K562 (cell line): ENCODE measurements around the gene KNL1. TPM values are rescaled to one million over a fixed set of nuclear protein-coding genes. Genes with fewer than 3 reads are reported as not detected.

Source experiments
- ATAC-seq: fragments of 200-7000 bp; cut with Tn5 transposase; 3 replicates; pipeline ENCODE4 v1.9.1; 2020; ENCODE audit warnings: moderate library complexity
- Bru-seq: library from RNA; stranded (reverse); fragments of 400-500 nt; gene quantifications from one replicate; lab custom pipeline; 2021; lab: Mats Ljungman, UMichigan
- BruChase-seq, 2 experiments: library from RNA; stranded (reverse); fragments of 400-500 nt; gene quantifications; one replicate each; lab custom pipeline; 2021; lab: Mats Ljungman, UMichigan
- BruUV-seq: library from RNA; stranded (reverse); fragments of 400-500 nt; replicated peaks from 2 replicates; lab custom pipeline; 2021; lab: Mats Ljungman, UMichigan
- CTCF ChIA-PET: fragments of 300-600 bp; formaldehyde crosslinking; extraction: SDS; loops from one replicate; lab custom pipeline; 2021; ENCODE audit warnings: low intra/inter-chr PET ratio; lab: Yijun Ruan, JAX
- POLR2A ChIA-PET: fragments of 300-600, 350-650 bp; sonication (Branson Sonifier 250); formaldehyde crosslinking; extraction: SDS; loops from one replicate; lab custom pipeline; 2021; ENCODE audit warnings: antibody characterized with exemption, inconsistent platforms; lab: Yijun Ruan, JAX
- DNase-seq, 4 experiments: peaks; one replicate each; pipeline versions ENCODE4 v3.0.0 to v3.0.0-alpha.2; 2011 to 2018; ENCODE audit warnings: low spot score in 3 of 4, mixed read lengths in 3 of 4; ENCODE audit errors: extremely low read depth in 1 of 4
- FAIRE-seq: peaks from 2 replicates; lab custom pipeline; 2011; peaks lifted over from hg19 to GRCh38; lab: Jason Lieb, UNC
- H2AFZ ChIP-seq: 2 replicates; pipeline ENCODE4 v1.6.0; 2011; ENCODE audit warnings: low read depth, low read length, control low read depth, inconsistent platforms
- H3K27ac ChIP-seq: fragments of 200-600 bp; 3 replicates; pipeline ENCODE4 v1.8.0; 2011; ENCODE audit warnings: low read depth, mild to moderate bottlenecking, control low read depth, inconsistent platforms, low read length, moderate library complexity, mixed read lengths; ENCODE audit errors: extremely low read depth
- H3K27me3 ChIP-seq, 2 experiments: fragments of 300-600 bp in 1 of 2; 2 replicates in 1 of 2; 3 replicates in 1 of 2; pipeline versions ENCODE4 v1.6.0 to v1.8.0; 2011; ENCODE audit warnings: inconsistent platforms in 2 of 2, low read length in 2 of 2, mild to moderate bottlenecking in 1 of 2, mixed read lengths in 1 of 2, moderate library complexity in 1 of 2; ENCODE audit not compliant: control insufficient read depth in 2 of 2, insufficient read depth in 2 of 2
- H3K36me3 ChIP-seq: fragments of 300-600 bp; 3 replicates; pipeline ENCODE4 v1.8.0; 2011; ENCODE audit warnings: mild to moderate bottlenecking, low read length, inconsistent platforms; ENCODE audit not compliant: control insufficient read depth, insufficient read depth
- H3K4me1 ChIP-seq, 2 experiments: fragments of 200-600 bp in 1 of 2; replicated peaks in 1 of 2; 2 replicates in 1 of 2; 3 replicates in 1 of 2; pipeline versions ENCODE4 v1.5.1 to v1.8.0; 2011; ENCODE audit warnings: inconsistent platforms in 2 of 2, low read length in 2 of 2, mild to moderate bottlenecking in 1 of 2, mixed read lengths in 1 of 2, moderate library complexity in 1 of 2; ENCODE audit not compliant: control insufficient read depth in 2 of 2, insufficient read depth in 2 of 2
- H3K4me2 ChIP-seq: 2 replicates; pipeline ENCODE4 v1.6.1; 2011; ENCODE audit warnings: low read length, control low read depth, inconsistent platforms, mixed read lengths; ENCODE audit not compliant: insufficient read depth
- H3K4me3 ChIP-seq: fragments of 200-600 bp; sonication (generic), shearing (Covaris generic); 2 replicates; pipeline ENCODE4 v1.5.1; 2016; ENCODE audit warnings: control low read depth, inconsistent platforms
- H3K79me2 ChIP-seq: fragments of 200-600 bp; 3 replicates; pipeline ENCODE4 v1.8.0; 2011; ENCODE audit warnings: low read length, inconsistent platforms; ENCODE audit not compliant: control insufficient read depth, insufficient read depth
- H3K9ac ChIP-seq, 2 experiments: 2 replicates each; pipeline versions ENCODE4 v1.6.0 to v1.6.1; 2011; ENCODE audit warnings: low read depth in 2 of 2, low read length in 2 of 2, control low read depth in 1 of 2, inconsistent platforms in 1 of 2, mild to moderate bottlenecking in 1 of 2, mixed read lengths in 1 of 2; ENCODE audit not compliant: insufficient read depth in 1 of 2
- H3K9me1 ChIP-seq: one replicate; pipeline ENCODE4 v1.6.0; 2011; ENCODE audit warnings: inconsistent platforms, mild to moderate bottlenecking, low read length, moderate library complexity; ENCODE audit not compliant: control insufficient read depth, insufficient read depth
- H3K9me3 ChIP-seq: replicated peaks from 2 replicates; pipeline ENCODE4 v1.5.1; 2011; ENCODE audit warnings: low read depth, low read length, inconsistent platforms; ENCODE audit not compliant: control insufficient read depth, insufficient read depth
- H4K20me1 ChIP-seq: replicated peaks from 2 replicates; pipeline ENCODE4 v1.6.1; 2011; ENCODE audit warnings: low read length, inconsistent platforms, mixed read lengths; ENCODE audit not compliant: control insufficient read depth, insufficient read depth
- CEBPB ChIP-seq: fragments of 450-650 bp; IDR thresholded peaks from 2 replicates; pipeline ENCODE4 v1.6.1; 2016; ENCODE audit warnings: missing genetic modification characterization, missing compliant biosample characterization
- GATAD2A ChIP-seq: fragments of 450-650 bp; IDR thresholded peaks from 2 replicates; pipeline ENCODE4 v1.6.1; 2017
- MEF2A ChIP-seq: IDR thresholded peaks from 2 replicates; pipeline ENCODE4 v1.6.1; 2011; ENCODE audit warnings: low read depth, mild to moderate bottlenecking, low read length, moderate library complexity; ENCODE audit not compliant: control insufficient read depth
- NR4A1 ChIP-seq, 2 experiments: fragments of 250-450 bp in 1 of 2; fragments of 450-650 bp in 1 of 2; sonication (Bioruptor Pico) in 1 of 2; IDR thresholded peaks; 2 replicates each; pipeline versions ENCODE4 v1.4.0 to v1.6.1; 2016 to 2020; ENCODE audit warnings: mild to moderate bottlenecking in 2 of 2, missing compliant biosample characterization in 1 of 2, missing genetic modification characterization in 1 of 2, moderate library complexity in 1 of 2
- RBM39 ChIP-seq: fragments of 200-400 bp; formaldehyde crosslinking; optimal IDR thresholded peaks from 2 replicates; pipeline ENCODE3; 2018; ENCODE audit warnings: low read depth, low read length
- SMARCB1 ChIP-seq: IDR thresholded peaks from 2 replicates; pipeline ENCODE4 v1.6.1; 2011; ENCODE audit warnings: improper control_type of control experiment, low read depth; ENCODE audit not compliant: insufficient read length
- TARDBP ChIP-seq: fragments of 450-650 bp; IDR thresholded peaks from 2 replicates; pipeline ENCODE4 v1.6.1; 2016
- ZNF263 ChIP-seq: sonication (generic); formaldehyde crosslinking; IDR thresholded peaks from 2 replicates; pipeline ENCODE4 v1.8.0; 2022; ENCODE audit warnings: mild to moderate bottlenecking, missing genetic modification reagents, borderline replicate concordance
- ZNF354B ChIP-seq: fragments of 250-450 bp; sonication (Bioruptor Pico); IDR thresholded peaks from 2 replicates; pipeline ENCODE4 v1.4.0; 2020
- ZNF644 ChIP-seq: fragments of 200-800 bp; sonication (Bioruptor generic); IDR thresholded peaks from 2 replicates; pipeline ENCODE4 v1.6.1; 2016; ENCODE audit warnings: low read depth, missing genetic modification characterization, missing compliant biosample characterization
- WGBS: fragments of 100-300 bp; shearing (Covaris generic); methylation state at CpG from one replicate; pipeline ENCODE4 v1.1.6; 2016; ENCODE audit warnings: low coverage, mixed read lengths; ENCODE audit not compliant: insufficient coverage; ENCODE audit errors: missing lambda C conversion rate; 5-methylcytosine and 5-hydroxymethylcytosine counted together
- in situ Hi-C: fragments of 300-500 bp; cut with MboI; formaldehyde crosslinking; loops from 4 replicates; pipeline ENCODE4 v1.15.0; 2018; ENCODE audit warnings: inconsistent platforms, mixed read lengths
- intact Hi-C: fragments of 100-400 bp; cut with micrococcal nuclease; formaldehyde crosslinking; loops from 2 replicates; pipeline ENCODE4 v1.14.2; 2022
- long read RNA-seq, 3 experiments: library from polyadenylated mRNA in 2 of 3; library from RNA in 1 of 3; unstranded in 2 of 3; stranded (forward) in 1 of 3; transcript quantifications; one replicate each; pipeline ENCODE4 v2.0.0, GENCODE V29; 2019 to 2022
- polyA minus RNA-seq, 3 experiments: library from RNA; depleted of rRNA, polyadenylated mRNA; stranded (reverse); fragments of >200 nt; gene quantifications; 2 replicates each; pipeline ENCODE4 v1.2.3, GENCODE V29; 2011
- polyA plus RNA-seq, 8 experiments: library from polyadenylated mRNA; depleted of rRNA in 4 of 8; stranded (reverse) in 5 of 8; unstranded in 3 of 8; fragments of >200 nt; fragmentation: Nextera tagmentation in 2 of 8; fragmentation: Illumina TruSeq in 1 of 8; extraction: Ambion mirVana in 2 of 8; extraction: Trizol in 1 of 8; gene quantifications; 2 replicates each; pipeline versions ENCODE4 v1.2.1 to v1.2.3, GENCODE V29; 2011 to 2014; ENCODE audit warnings: inconsistent platforms in 1 of 8, missing spikeins in 1 of 8
- total RNA-seq, 7 experiments: library from RNA; depleted of rRNA in 6 of 7; stranded (reverse); fragments of >200 nt in 6 of 7; fragmentation: Illumina TruSeq in 2 of 7; extraction: Trizol in 2 of 7; gene quantifications; 2 replicates each; pipeline versions ENCODE4 v1.2.1 to v1.2.3, GENCODE V29; 2011 to 2021; ENCODE audit warnings: low replicate concordance in 1 of 7

Gene KNL1, protein sequence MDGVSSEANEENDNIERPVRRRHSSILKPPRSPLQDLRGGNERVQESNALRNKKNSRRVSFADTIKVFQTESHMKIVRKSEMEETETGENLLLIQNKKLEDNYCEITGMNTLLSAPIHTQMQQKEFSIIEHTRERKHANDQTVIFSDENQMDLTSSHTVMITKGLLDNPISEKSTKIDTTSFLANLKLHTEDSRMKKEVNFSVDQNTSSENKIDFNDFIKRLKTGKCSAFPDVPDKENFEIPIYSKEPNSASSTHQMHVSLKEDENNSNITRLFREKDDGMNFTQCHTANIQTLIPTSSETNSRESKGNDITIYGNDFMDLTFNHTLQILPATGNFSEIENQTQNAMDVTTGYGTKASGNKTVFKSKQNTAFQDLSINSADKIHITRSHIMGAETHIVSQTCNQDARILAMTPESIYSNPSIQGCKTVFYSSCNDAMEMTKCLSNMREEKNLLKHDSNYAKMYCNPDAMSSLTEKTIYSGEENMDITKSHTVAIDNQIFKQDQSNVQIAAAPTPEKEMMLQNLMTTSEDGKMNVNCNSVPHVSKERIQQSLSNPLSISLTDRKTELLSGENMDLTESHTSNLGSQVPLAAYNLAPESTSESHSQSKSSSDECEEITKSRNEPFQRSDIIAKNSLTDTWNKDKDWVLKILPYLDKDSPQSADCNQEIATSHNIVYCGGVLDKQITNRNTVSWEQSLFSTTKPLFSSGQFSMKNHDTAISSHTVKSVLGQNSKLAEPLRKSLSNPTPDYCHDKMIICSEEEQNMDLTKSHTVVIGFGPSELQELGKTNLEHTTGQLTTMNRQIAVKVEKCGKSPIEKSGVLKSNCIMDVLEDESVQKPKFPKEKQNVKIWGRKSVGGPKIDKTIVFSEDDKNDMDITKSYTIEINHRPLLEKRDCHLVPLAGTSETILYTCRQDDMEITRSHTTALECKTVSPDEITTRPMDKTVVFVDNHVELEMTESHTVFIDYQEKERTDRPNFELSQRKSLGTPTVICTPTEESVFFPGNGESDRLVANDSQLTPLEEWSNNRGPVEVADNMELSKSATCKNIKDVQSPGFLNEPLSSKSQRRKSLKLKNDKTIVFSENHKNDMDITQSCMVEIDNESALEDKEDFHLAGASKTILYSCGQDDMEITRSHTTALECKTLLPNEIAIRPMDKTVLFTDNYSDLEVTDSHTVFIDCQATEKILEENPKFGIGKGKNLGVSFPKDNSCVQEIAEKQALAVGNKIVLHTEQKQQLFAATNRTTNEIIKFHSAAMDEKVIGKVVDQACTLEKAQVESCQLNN (N-terminal part only)
- total RNA-seq (2011; cell fraction: chromatin; rRNA removed; ENCODE audit: low replicate concordance): 23.6 and 133 TPM in 2 replicates
- 10.0 and 22.1 TPM in 2 replicates for total RNA-seq (2011; cell fraction: nucleolus; rRNA removed)
- total RNA-seq (2011; cell fraction: nucleoplasm; rRNA removed): 29.4 and 37.6 TPM in 2 replicates
- total RNA-seq (2014; rRNA removed): 29.2 and 30.7 TPM in 2 replicates
- total RNA-seq (2014; rRNA removed; fragmentation: Illumina TruSeq; extraction: Trizol): 62.1 and 74.1 TPM in 2 replicates
- total RNA-seq (2015; rRNA removed; fragmentation: Illumina TruSeq; extraction: Trizol): 58.8 and 65.4 TPM in 2 replicates
- 32.1 and 34.8 TPM in 2 replicates for total RNA-seq (2021)
- polyA plus RNA-seq (2011; rRNA removed): 29.8 and 34.6 TPM in 2 replicates
- 3.7 and 12.4 TPM in 2 replicates for polyA plus RNA-seq (2011; cell fraction: cytosol; rRNA removed)
- 12.0 and 18.2 TPM in 2 replicates for polyA plus RNA-seq (2011; cell fraction: nucleus; rRNA removed)
- 16.4 and 19.6 TPM in 2 replicates for polyA plus RNA-seq (2012)
- 35.5 and 43.7 TPM in 2 replicates for polyA plus RNA-seq (2014; fragmentation: Illumina TruSeq; extraction: Trizol)
- 10 to 100 TPM; 14.5 to 17.9 TPM for polyA plus RNA-seq (2014; fragmentation: Nextera tagmentation; extraction: Ambion mirVana)
- polyA plus RNA-seq (2014; rRNA removed): 16.5 and 52.8 TPM in 2 replicates
- polyA minus RNA-seq (2011; rRNA and poly(A)+ RNA removed): 103 and 127 TPM in 2 replicates
- 27.7 and 28.9 TPM in 2 replicates for polyA minus RNA-seq (2011; cell fraction: cytosol; rRNA and poly(A)+ RNA removed)
- polyA minus RNA-seq (2011; cell fraction: nucleus; rRNA and poly(A)+ RNA removed): 21.1 and 45.1 TPM in 2 replicates
- Bru-seq, nascent RNA: percentile 74 among the genes with signal in this experiment
- percentile 85 among the genes with signal in this experiment for BruChase-seq, experiment 1, labeled RNA remaining after a 2-hour chase
- percentile 86 among the genes with signal in this experiment for BruChase-seq, experiment 2, labeled RNA remaining after a 6-hour chase
- long read RNA-seq, experiment 1, full-length matches to known transcripts: 6 of 39 reads
- long read RNA-seq, experiment 1, partial matches to known transcripts: 16 of 39 reads
- long read RNA-seq, experiment 1, other reads (novel, unspliced or antisense): 17 of 39 reads
- long read RNA-seq, experiment 2, partial matches to known transcripts: 0 of 6 reads
- long read RNA-seq, experiment 2, other reads (novel, unspliced or antisense): 6 of 6 reads
- long read RNA-seq, experiment 3, full-length matches to known transcripts: 11 of 16 reads
- long read RNA-seq, experiment 3, partial matches to known transcripts: 1 of 16 reads
- long read RNA-seq, experiment 3, other reads (novel, unspliced or antisense): 4 of 16 reads

DNA sequence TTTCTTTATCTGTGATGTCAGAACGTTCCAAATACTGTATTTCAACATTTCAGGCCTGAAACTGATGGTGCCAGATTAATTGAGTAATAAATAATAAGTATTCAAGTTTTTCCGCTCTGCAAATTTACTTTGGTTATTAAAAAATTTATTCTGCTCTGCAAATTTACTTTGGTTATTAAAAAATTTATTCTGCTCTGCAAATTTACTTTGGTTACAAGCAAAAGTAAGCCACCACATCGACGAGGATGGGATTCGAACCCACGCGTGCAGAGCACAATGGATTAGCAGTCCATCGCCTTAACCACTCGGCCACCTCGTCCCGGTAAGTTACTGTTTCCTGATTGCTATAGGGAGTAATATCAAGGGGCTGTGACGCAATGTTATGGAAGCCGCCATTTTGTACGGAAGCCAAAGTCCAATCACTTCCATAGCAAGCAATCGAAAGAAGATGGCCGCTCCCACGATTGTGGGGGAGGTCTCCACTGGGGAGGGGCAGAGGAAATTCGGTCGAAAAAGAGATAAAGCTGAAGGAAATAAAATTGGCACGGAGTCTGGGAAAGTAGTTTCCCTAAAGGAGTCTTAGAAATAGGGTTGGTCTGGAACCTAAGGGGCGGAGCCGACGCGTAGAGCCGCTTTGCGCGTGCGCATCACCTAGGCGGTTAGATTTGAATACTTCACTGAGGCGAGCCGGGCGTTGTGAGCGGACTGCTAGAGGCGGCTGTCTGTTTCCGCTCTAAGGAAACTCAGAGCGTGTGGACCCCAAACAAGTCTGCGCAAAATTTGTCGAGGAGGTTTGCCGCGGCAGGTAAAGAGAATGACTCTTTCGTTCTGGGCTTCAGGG lies at the start of gene KNL1:
KNL1 (plus strand) TSS at position 662 of the 841 bp plus-strand sequence. CDS start 8,683 bp downstream, outside the sequence.
- Histone ChIP-seq H3K27ac (peak within 1 kb of the TSS; percentile 88), H3K79me2 (peaks cover 48% of the 10 kb centered on the region), H3K36me3 (peaks cover 7% of the 10 kb centered on the region; the same call in 1 of the 3 replicates), H3K9me1 (no peaks in the 10 kb centered on the region), H3K4me1 (peaks cover 13 to 16% of the 10 kb centered on the region in 2 experiments; a peak in 4 of 5 replicates), H3K4me3 (peak within 1 kb of the TSS; percentile 74), H3K27me3 (no peaks in the 10 kb centered on the region), H3K9me3 (no peaks in the 10 kb centered on the region), H4K20me1 (no peaks in the 10 kb centered on the region), H3K9ac (peak within 1 kb of the TSS; percentile 85 to 98), H2AFZ (peak within 1 kb of the TSS; percentile 98), H3K4me2 (peak within 1 kb of the TSS; percentile 87)
- FAIRE-seq (peak; percentile 85), DNase-seq (peak; percentile 91 to 95 (median 94)), ATAC-seq (peak; percentile 83)
- in situ Hi-C loops (no loop called here), intact Hi-C loops (loop anchor here (1.0 to 10.0 kb wide), 4 partner anchors 27 to 301 kb away; partner anchors contain the start of genes C15orf62, GCHFR and VPS18)
- ChIA-PET POLR2A (interaction anchor here (0.6 to 1.1 kb wide), 3 partner anchors 9 to 146 kb away, joined by 3 read pairs; partner anchors contain the start of gene RAD51), CTCF (interaction anchor here (0.6 kb wide), 1 partner anchor 161 kb away, joined by 3 read pairs; no protein-coding TSS in a partner anchor)
- BruUV-seq: no TSS peak
- under 1% methylated on average over 41 of the region's 41 CpGs for WGBS
- TF ChIP-seq GATAD2A (peak; percentile 31; the same call in 1 of the 2 replicates), ZNF644 (tag) (peak; percentile 82; the same call in 1 of the 2 replicates), SMARCB1 (no peak), NR4A1 (CRISPR knock-in tag; IDR thresholded peaks at IDR 0.05) (0 out of 2 replicates have a peak, but pooled peaks have one; percentile 81), NR4A1 (tag; IDR thresholded peaks at IDR 0.05) (peak; percentile 39; the same call in 1 of the 2 replicates), ZNF354B (CRISPR knock-in tag) (no peak), RBM39 (peak; percentile 94), ZNF263 (CRISPR knock-in tag) (no peak; the same call in 1 of the 2 replicates), MEF2A (0 out of 2 replicates have a peak, but pooled peaks have one; percentile 13), CEBPB (tag) (peak; percentile 100), TARDBP (peak; percentile 81; the same call in 1 of the 2 replicates)
